GM18861 (cell line): ENCODE data around the gene LSR.

Experiments used
- ATAC-seq: cut with Tn5 transposase; IDR thresholded peaks from one replicate; pipeline ENCODE4 v1.9.1; 2021; ENCODE audit not compliant: unreplicated experiment

Gene LSR

GRCh38 chr19:35297922-35298321, 49.1 kb downstream of the LSR start:
- ATAC-seq: no peak

GRCh38 chr19:35298561-35298972, 49.8 kb downstream of the LSR start:
- no peak for ATAC-seq

GRCh38 chr19:35299523-35300338, 50.9 kb downstream of the LSR start:
- no peak for ATAC-seq

- ATAC-seq: no peak
These were observed 51.5 kb downstream of the LSR start for GRCh38 chr19:35300339-35300649.

- no peak for ATAC-seq
These were observed 53.2 kb downstream of the LSR start for GRCh38 chr19:35301961-35302360.

GRCh38 chr19:35302446-35302845, 53.6 kb downstream of the LSR start:
- no peak for ATAC-seq

- no peak for ATAC-seq
These were observed 54.6 kb downstream of the LSR start for GRCh38 chr19:35303357-35303915.

GRCh38 chr19:35304036-35304435, 55.2 kb downstream of the LSR start:
- ATAC-seq: no peak

GRCh38 chr19:35305181-35305580, 56.4 kb downstream of the LSR start:
- no peak for ATAC-seq

- no peak for ATAC-seq
These were observed 57.9 kb downstream of the LSR start for GRCh38 chr19:35306473-35307246.

GRCh38 chr19:35307931-35308330, 59.1 kb downstream of the LSR start:
- ATAC-seq: no peak

GRCh38 chr19:35308910-35309309, 60.1 kb downstream of the LSR start:
- ATAC-seq: no peak

GRCh38 chr19:35309481-35310279, 60.9 kb downstream of the LSR start:
- no peak for ATAC-seq

- ATAC-seq: no peak
These were observed 61.5 kb downstream of the LSR start for GRCh38 chr19:35310331-35310730.

- no peak for ATAC-seq
These were observed 62.1 kb downstream of the LSR start for GRCh38 chr19:35310811-35311465.

- no peak for ATAC-seq
These were observed 63.3 kb downstream of the LSR start for GRCh38 chr19:35311901-35312665.

- ATAC-seq: no peak
These were observed 64.8 kb downstream of the LSR start for GRCh38 chr19:35313587-35313986.

GRCh38 chr19:35314031-35314430, 65.2 kb downstream of the LSR start:
- no peak for ATAC-seq

- no peak for ATAC-seq
These were observed 66.2 kb downstream of the LSR start for GRCh38 chr19:35314858-35315470.

- no peak for ATAC-seq
These were observed 67.1 kb downstream of the LSR start for GRCh38 chr19:35315883-35316282.
